ENCODE data around the gene HYPK.
"Not testable (repeated sequence)": the region's sequence is repeated elsewhere in the genome, so short reads cannot be mapped to it uniquely, and the experiment has no call there.

The HYPK gene

GRCh38 chr15:43829951-43830540 is 29.6 kb downstream of the HYPK start:
- H3K4me3 ChIP-seq (ENCODE audit: low read length); DNase-seq (ENCODE audit: low read depth, low spot score): not testable (repeated sequence)

DNA sequence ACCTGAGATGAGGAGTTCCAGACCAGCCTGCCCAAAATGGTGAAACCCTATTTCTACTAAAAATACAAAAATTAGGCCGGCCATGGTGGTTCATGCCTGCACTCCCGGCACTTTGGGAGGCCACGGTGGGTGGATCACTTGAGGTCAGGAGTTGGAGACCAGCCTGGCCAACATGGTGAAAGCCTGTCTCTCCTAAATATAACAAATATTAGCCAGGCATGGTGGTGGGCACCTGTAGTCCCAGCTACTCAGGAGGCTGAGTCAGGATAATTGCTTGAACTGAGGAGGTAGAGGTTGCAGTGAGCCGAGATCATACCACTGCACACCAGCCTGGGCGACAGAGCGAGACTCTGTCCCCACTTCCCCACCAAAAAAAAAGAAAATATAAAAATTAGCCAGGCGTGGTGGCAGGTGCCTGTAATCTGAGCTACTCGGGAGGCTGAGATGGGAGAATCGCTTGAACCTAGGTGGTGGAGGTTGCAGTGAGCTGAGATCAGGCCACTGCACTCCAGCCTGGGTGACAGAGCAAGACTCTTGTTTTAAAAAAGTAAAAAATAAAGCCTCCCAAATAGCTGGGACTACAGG is 30.4 kb downstream of the HYPK start:
- H3K4me3 ChIP-seq (ENCODE audit: low read length); DNase-seq (ENCODE audit: low read depth, low spot score): not testable (repeated sequence)

GRCh38 chr15:43831519-43832052 is 31.2 kb downstream of the HYPK start:
- H3K4me3 ChIP-seq (ENCODE audit: low read length); DNase-seq (ENCODE audit: low read depth, low spot score): not testable (repeated sequence)

GRCh38 chr15:43832485-43832884 is 32.1 kb downstream of the HYPK start:
- not testable (repeated sequence) for DNase-seq (ENCODE audit: low read depth, low spot score); H3K4me3 ChIP-seq (ENCODE audit: low read length)

GRCh38 chr15:43845421-43845820 is 45.0 kb downstream of the HYPK start:
- H3K4me3 ChIP-seq (ENCODE audit: low read length): no peak overlapping the region
- DNase-seq (ENCODE audit: low read depth, low spot score): no peak

GRCh38 chr15:43851251-43851650 is 50.9 kb downstream of the HYPK start:
- DNase-seq (ENCODE audit: low read depth, low spot score): no peak
- no peak overlapping the region for H3K4me3 ChIP-seq (ENCODE audit: low read length)

DNA sequence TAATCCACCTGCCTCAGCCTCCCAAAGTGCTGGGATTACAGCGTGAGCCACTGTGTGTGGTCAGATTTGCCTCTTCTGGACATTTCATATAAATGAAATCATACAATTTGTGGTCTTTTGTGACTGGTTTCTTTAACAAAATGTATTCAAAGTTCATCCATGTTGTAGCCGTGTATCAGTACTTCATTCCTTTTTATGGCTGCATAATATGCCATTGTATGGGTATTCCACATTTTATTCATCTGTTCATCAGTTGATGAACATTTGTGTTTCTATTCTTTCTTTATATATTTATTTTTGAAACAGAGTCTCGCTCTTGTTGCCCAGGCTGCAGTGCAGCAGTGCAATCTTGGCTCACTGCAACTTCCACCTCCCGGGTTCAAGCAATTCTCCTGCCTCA is 52.2 kb downstream of the HYPK start:
- no peak for DNase-seq (ENCODE audit: low read depth, low spot score)
- no peak overlapping the region for H3K4me3 ChIP-seq (ENCODE audit: low read length)

Measured in Jurkat, Clone E6-1 (cell line).